Activated T-helper 9 cell treated with anti-CD3 and anti-CD28 coated beads, Interleukin-2, amount 50 U/mL, for 16 hours (primary cell): ENCODE data around the gene ANKIB1.
"Not testable (repeated sequence)": the region's sequence is repeated elsewhere in the genome, so short reads cannot be mapped to it uniquely, and the experiment has no call there.

Experiments used
- DNase-seq: peaks from one replicate; pipeline ENCODE4 v3.0.0-alpha.2; 2020; ENCODE audit warnings: low read depth

Gene ANKIB1

DNA sequence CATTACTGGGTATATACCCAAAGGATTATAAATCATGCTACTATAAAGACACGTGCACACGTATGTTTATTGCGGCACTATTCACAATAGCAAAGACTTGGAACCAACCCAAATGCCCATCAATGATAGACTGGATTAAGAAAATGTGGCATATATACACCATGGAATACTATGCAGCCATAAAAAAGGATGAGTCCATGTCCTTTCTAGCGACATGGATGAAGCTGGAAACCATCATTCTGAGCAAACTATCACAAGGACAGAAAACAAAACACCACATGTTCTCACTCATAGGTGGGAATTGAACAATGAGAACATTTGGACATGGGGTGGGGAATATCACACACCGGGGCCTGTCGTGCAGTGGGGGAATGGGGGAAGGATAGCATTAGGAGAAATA is 164.4 kb downstream of the ANKIB1 start:
- DNase-seq = not testable (repeated sequence)

GRCh38 chr7:92412745-92413144 is 167.0 kb downstream of the ANKIB1 start:
- no peak for DNase-seq

- no peak for DNase-seq
These were observed 167.8 kb downstream of the ANKIB1 start for GRCh38 chr7:92413550-92413949.

- DNase-seq = no peak
These were observed 169.5 kb downstream of the ANKIB1 start for GRCh38 chr7:92415225-92415624.

- no peak for DNase-seq
These were observed 172.1 kb downstream of the ANKIB1 start for GRCh38 chr7:92417913-92418312.

DNA sequence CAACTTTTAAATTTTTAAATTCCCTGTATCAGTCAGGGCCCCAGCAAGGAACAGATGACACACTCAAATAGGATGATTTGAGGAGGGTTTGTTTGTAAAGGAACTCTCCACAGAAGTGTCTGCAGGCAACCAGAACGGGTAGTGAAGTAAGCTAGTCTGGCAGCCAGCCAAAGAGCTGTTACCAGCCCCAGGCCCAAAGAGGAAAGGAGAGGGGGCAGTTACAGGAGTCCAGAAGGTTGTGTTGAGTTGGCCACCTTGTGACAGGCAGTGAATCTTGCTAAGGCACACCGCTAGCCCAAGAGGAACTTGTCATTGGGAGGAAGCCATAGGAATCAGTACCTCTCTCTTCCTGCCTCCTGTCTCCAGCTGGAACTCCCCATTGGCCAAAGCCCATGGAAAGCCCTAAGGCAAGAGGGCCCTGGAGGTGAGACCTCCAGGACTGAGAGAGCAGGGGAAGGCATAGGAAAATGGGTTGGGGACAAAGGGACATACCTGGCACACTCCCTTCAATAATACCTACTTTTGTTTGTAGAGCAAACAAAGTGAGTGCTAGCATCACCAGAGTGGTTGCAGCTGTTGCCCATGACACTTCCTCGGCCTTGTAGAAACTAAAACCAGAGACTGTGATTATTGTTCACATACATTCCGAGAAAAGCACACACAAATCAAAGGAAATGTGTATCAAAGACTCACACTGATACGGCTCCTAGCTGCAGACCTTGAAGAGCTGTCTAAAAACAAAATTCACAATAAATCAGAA is 176.1 kb downstream of the ANKIB1 start:
- DNase-seq = no peak

DNA sequence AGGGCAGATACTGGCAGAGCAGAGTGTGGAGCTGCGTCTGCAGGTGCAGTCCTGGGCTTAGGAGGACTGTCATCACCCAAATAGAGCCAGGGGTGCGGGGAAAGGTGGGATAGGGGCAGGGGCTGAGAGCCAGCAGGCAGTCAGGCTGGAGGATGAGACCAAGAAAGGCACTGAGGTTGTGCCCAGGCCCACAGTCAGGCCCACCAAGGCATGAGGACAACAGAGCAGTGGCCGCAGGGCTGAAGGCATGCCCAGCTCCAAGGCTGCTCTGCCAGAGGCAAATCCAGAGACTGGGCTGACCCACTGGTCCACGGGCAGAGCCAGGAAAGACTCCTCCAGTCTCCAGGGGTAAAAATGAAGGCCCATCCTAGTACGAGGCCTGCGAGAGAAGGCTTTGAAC is 177.2 kb downstream of the ANKIB1 start:
- no peak for DNase-seq

DNA sequence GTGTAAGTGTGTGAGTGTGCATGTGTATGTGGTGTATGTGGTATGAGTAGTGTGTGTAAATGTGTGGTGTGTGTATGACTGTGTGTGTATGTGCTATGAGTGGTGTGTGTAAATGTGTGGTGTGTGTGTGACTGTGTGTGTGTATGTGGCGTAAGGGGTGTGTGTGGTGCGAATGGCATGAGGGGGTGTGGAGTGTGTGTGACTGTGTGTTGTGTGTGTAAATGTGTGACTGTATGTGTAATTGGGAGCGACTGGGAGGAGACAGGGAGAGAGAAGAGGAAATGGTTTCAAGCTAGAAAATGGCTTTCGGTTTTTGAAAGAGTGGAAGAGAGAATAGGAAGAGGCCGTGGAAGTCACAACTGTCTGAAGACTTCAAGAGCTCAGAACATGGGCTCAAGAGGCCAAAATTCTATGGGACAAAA is 177.9 kb downstream of the ANKIB1 start:
- DNase-seq = no peak

GRCh38 chr7:92425311-92425947 is 179.7 kb downstream of the ANKIB1 start:
- no peak for DNase-seq

DNA sequence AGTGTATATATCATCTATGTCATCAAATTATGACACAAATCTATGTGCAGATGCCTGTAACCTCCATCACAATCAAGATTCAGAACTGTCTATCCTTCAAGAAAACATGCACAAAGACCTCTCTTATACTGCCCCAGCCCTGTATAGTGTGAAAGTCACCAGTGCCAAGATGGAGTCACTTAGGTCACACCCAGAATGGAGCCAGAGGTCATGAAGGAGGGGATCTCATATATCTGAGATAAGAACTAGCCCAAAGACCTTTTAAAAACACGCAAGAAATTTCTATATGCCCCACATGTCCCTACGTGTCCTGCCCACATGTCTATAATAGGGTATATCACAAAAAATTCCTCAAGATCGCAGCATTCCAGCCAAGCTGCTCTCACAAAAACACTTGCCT is 181.4 kb downstream of the ANKIB1 start:
- no peak for DNase-seq

- no peak for DNase-seq
These were observed 186.6 kb downstream of the ANKIB1 start for GRCh38 chr7:92432299-92432946.

DNA sequence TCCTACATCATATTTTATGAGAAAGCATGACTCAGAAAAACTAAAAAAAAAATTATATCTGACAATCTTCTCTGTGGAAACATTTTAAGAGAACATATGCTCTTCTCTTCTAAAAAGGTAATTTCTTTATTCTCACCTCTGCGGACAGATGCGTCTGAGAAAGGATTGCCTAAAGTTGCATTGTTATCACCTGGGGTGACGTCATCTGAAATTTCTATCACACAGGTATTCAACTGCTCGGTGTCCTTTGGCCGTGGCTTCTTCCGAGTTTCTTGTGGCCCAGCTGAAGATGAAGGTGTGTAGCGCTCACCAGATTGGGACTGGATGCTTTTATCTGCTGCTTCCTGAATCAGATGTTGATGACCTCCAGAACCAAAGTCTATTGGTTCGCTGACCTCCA is 187.2 kb downstream of the ANKIB1 start:
- no peak for DNase-seq

DNA sequence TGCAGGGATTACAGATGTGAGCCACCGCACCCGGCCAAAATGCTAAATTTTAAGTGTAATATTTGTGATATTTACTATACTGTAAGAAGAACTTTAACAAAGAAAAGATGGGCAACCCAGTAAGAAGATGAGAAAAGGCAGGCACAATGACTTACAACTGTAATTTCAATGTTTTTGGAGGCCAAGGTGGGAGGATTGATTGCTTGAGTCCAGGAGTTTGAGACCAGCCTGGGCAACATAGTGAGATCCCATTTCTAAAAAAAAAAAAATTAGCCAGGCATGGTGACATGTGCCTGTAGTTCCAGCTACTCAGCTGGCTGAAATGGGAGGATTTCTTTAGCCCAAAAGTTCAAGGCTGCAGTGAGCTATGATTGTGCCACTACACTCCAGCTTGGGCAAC is 189.8 kb downstream of the ANKIB1 start:
- DNase-seq = no peak

- DNase-seq = no peak
These were observed 191.1 kb downstream of the ANKIB1 start for GRCh38 chr7:92436612-92437445.

- DNase-seq = no peak
These were observed 192.2 kb downstream of the ANKIB1 start for GRCh38 chr7:92437956-92438491.

DNA sequence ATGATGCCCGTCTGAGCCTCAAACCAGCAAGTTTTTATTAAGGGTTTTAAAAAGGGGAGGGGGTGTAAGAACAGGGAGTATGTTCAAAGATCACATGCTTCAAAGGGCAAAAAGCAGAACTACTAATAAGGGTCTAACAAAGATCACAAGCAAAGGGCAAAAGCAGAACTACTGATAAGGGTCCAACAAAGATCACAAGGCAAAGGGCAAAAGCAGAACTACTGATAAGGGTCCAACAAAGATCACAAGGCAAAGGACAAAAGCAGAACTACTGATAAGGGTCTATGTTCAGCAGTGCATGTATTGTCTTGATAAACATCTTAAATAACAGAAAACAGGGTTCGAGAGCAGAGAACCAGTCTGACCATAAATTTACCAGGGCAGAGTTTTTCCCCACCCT is 196.9 kb downstream of the ANKIB1 start:
- not testable (repeated sequence) for DNase-seq

- DNase-seq = no peak
These were observed 201.1 kb downstream of the ANKIB1 start for GRCh38 chr7:92446869-92447344.

DNA sequence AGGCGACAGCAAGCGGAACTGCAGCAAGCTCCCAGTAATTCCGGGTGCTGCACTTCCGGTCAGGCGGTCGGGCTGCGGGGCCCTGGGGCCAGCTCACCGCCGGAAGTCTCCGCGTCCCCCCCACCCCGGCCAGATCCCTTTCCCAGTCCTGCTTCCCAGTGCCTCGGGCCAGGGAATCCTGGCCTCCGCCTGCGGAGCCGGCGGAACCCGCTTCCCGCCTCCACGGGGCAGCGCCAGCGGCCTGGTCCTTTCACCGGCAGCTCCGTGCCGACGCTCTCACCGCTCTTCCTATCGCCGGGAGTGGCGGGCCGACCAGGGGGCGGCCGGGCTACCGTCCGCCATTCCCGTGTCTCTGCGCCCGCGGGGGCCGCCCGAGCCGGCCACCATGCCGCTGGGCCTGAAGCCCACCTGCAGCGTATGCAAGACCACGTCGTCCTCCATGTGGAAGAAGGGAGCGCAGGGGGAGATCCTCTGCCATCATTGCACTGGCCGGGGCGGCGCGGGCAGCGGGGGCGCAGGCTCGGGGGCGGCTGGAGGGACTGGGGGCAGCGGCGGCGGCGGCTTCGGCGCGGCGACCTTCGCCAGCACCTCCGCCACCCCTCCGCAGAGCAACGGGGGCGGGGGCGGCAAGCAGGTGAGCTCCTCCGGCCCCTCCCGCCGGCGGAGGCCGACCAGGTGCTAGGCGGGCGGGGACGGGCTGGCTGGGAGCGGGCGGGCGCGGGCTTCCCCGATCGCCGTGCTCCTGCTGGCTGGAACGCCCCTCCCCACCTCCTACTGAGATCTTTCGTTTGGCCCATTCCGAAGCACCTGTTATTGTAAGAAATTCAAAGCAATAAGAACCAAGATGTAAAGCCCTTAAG is 201.8 kb downstream of the ANKIB1 start, which contains the start of gene GATAD1:
Gene GATAD1, plus strand, starts transcription at position 138 of the 860 bp plus-strand sequence. Its CDS starts 248 bp downstream, at position 386.
- peak; percentile 70 for DNase-seq

DNA sequence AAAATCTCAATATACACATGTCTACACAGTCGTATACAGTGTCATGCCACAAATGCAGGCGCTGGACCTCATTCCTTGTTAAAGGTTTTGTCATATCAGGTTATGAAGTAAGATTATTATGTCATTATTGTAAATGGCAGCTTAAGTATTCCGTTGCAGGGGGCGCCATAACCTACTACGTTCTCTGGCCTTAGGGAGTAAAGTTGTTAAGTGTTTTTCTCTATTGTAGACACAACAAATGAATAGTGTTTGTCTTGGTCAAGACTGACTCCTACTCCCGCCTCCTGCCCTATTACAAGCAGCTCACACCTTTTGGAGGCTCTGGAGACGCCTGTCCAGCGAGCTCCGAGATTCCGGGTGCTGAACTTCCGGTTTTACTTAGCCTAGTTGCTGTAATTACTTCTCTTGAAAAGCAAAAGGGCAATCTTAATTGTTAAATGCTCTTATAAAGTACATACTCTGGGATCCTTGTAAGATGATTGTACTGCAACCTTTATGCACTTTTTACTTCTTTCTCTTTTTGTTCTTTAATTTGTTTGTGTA is 202.5 kb downstream of the ANKIB1 start:
- peak; percentile 40 for DNase-seq
